GM19372 (cell line): ENCODE data around the gene GTF2E1.
"Not testable (repeated sequence)": the region's sequence is repeated elsewhere in the genome, so short reads cannot be mapped to it uniquely, and the experiment has no call there.

ENCODE experiments used
- ATAC-seq: cut with Tn5 transposase; IDR thresholded peaks from one replicate; pipeline ENCODE4 v1.9.1; 2021; ENCODE audit warnings: mild to moderate bottlenecking, low read depth, moderate library complexity; ENCODE audit not compliant: unreplicated experiment

Gene GTF2E1

GRCh38 chr3:120752865-120753264, 10.3 kb downstream of the GTF2E1 start:
- no peak for ATAC-seq

- no peak for ATAC-seq
Observed at GRCh38 chr3:120753810-120754209, 11.3 kb downstream of the GTF2E1 start.

GRCh38 chr3:120756061-120756460, 13.5 kb downstream of the GTF2E1 start:
- no peak for ATAC-seq

- ATAC-seq: not testable (repeated sequence)
Observed at GRCh38 chr3:120758551-120758950, 16.0 kb downstream of the GTF2E1 start.

GRCh38 chr3:120762615-120763014, 20.1 kb downstream of the GTF2E1 start:
- no peak for ATAC-seq

- peak; percentile 83 for ATAC-seq
Observed at GRCh38 chr3:120763601-120764000, 21.1 kb downstream of the GTF2E1 start.

GRCh38 chr3:120764206-120764605, 21.7 kb downstream of the GTF2E1 start:
- no peak for ATAC-seq

- ATAC-seq: peak; percentile 47
Observed at GRCh38 chr3:120765830-120766493, 23.4 kb downstream of the GTF2E1 start.

GRCh38 chr3:120766576-120766975, 24.0 kb downstream of the GTF2E1 start:
- no peak for ATAC-seq

- no peak for ATAC-seq
Observed at GRCh38 chr3:120767106-120767505, 24.6 kb downstream of the GTF2E1 start.

- ATAC-seq: no peak
Observed at GRCh38 chr3:120769436-120769835, 26.9 kb downstream of the GTF2E1 start.

GRCh38 chr3:120770891-120771290, 28.3 kb downstream of the GTF2E1 start:
- no peak for ATAC-seq

GRCh38 chr3:120772081-120772480, 29.5 kb downstream of the GTF2E1 start:
- no peak for ATAC-seq

- ATAC-seq: no peak
Observed at GRCh38 chr3:120773932-120774331, 31.4 kb downstream of the GTF2E1 start.

- ATAC-seq: no peak
Observed at GRCh38 chr3:120775411-120775810, 32.9 kb downstream of the GTF2E1 start.

- no peak for ATAC-seq
Observed at GRCh38 chr3:120778776-120779175, 36.2 kb downstream of the GTF2E1 start.

GRCh38 chr3:120780977-120781376, 38.4 kb downstream of the GTF2E1 start:
- peak; percentile 87 for ATAC-seq

GRCh38 chr3:120785832-120786231, 43.3 kb downstream of the GTF2E1 start:
- ATAC-seq: peak; percentile 59

GRCh38 chr3:120791010-120791409, 48.5 kb downstream of the GTF2E1 start:
- ATAC-seq: no peak

- no peak for ATAC-seq
Observed at GRCh38 chr3:120791913-120792312, 49.4 kb downstream of the GTF2E1 start.

- ATAC-seq: no peak
Observed at GRCh38 chr3:120793601-120794000, 51.1 kb downstream of the GTF2E1 start.

- ATAC-seq: peak; percentile 97
Observed at GRCh38 chr3:120795017-120795648, 52.6 kb downstream of the GTF2E1 start.
